Effector memory CD8-positive, alpha-beta T cell (primary cell): ENCODE measurements around the gene KLRB1.
"Not testable (repeated sequence)": the region's sequence is repeated elsewhere in the genome, so short reads cannot be mapped to it uniquely, and the experiment has no call there.

ENCODE experiments used
- ATAC-seq: fragments of 150-1000 bp; cut with Tn5 transposase; replicated peaks from 2 replicates; pipeline ENCODE4 v1.10.0; 2021; ENCODE audit warnings: mild to moderate bottlenecking, moderate library complexity
- DNase-seq, 3 experiments: peaks; one replicate each; pipeline ENCODE4 v3.0.0; 2021
- H3K27ac Mint-ChIP-seq, 2 donors: one replicate each; pipeline ENCODE4 v1.8.0; 2022; ENCODE audit warnings: mild to moderate bottlenecking in 2 of 2, mixed read lengths in 2 of 2, moderate library complexity in 2 of 2
- H3K27me3 Mint-ChIP-seq, 2 donors: one replicate each; pipeline ENCODE4 v1.8.0; 2022; ENCODE audit warnings: mixed read lengths in 2 of 2
- H3K36me3 Mint-ChIP-seq: one replicate; pipeline ENCODE4 v1.8.0; 2022; ENCODE audit warnings: mild to moderate bottlenecking, moderate library complexity, mixed read lengths; ENCODE audit not compliant: insufficient read depth
- H3K4me1 Mint-ChIP-seq, 2 donors: one replicate each; pipeline ENCODE4 v1.8.0; 2022; ENCODE audit warnings: low read depth in 2 of 2, mixed read lengths in 2 of 2
- H3K4me3 Mint-ChIP-seq, 2 donors: one replicate each; pipeline ENCODE4 v1.8.0; 2022; ENCODE audit warnings: mild to moderate bottlenecking in 2 of 2, mixed read lengths in 2 of 2, moderate library complexity in 2 of 2
- H3K9me3 Mint-ChIP-seq, 2 donors: one replicate each; pipeline ENCODE4 v1.8.0; 2022; ENCODE audit warnings: mixed read lengths in 2 of 2

KLRB1 gene

GRCh38 chr12:9564418-9564817, 43.3 kb downstream of the KLRB1 start:
- H3K36me3 Mint-ChIP-seq, H3K4me3 Mint-ChIP-seq, H3K9me3 Mint-ChIP-seq, H3K4me1 Mint-ChIP-seq, DNase-seq, H3K27me3 Mint-ChIP-seq: not testable (repeated sequence)
- ATAC-seq, result peak; percentile 92
- H3K27ac Mint-ChIP-seq, result peak overlapping the region; percentile 35 to 80

GRCh38 chr12:9562841-9563453, 44.8 kb downstream of the KLRB1 start:
- H3K27me3 Mint-ChIP-seq, DNase-seq, H3K4me3 Mint-ChIP-seq, ATAC-seq, H3K27ac Mint-ChIP-seq, H3K4me1 Mint-ChIP-seq, H3K9me3 Mint-ChIP-seq, H3K36me3 Mint-ChIP-seq: not testable (repeated sequence)

- H3K4me3 Mint-ChIP-seq, ATAC-seq, H3K9me3 Mint-ChIP-seq, DNase-seq, H3K27me3 Mint-ChIP-seq, H3K27ac Mint-ChIP-seq, H3K4me1 Mint-ChIP-seq, H3K36me3 Mint-ChIP-seq: not testable (repeated sequence)
Observed at GRCh38 chr12:9545489-9545888, 62.2 kb downstream of the KLRB1 start.
